Measurements from ENCODE around the gene FMN1.

Gene FMN1

GRCh38 chr15:32998182-32998581, 196.3 kb downstream of the FMN1 start:
- TF ChIP-seq, protein P1, sequence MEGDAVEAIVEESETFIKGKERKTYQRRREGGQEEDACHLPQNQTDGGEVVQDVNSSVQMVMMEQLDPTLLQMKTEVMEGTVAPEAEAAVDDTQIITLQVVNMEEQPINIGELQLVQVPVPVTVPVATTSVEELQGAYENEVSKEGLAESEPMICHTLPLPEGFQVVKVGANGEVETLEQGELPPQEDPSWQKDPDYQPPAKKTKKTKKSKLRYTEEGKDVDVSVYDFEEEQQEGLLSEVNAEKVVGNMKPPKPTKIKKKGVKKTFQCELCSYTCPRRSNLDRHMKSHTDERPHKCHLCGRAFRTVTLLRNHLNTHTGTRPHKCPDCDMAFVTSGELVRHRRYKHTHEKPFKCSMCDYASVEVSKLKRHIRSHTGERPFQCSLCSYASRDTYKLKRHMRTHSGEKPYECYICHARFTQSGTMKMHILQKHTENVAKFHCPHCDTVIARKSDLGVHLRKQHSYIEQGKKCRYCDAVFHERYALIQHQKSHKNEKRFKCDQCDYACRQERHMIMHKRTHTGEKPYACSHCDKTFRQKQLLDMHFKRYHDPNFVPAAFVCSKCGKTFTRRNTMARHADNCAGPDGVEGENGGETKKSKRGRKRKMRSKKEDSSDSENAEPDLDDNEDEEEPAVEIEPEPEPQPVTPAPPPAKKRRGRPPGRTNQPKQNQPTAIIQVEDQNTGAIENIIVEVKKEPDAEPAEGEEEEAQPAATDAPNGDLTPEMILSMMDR (IDR thresholded peaks at IDR 0.05; ENCODE audit: borderline replicate concordance, control extremely low read depth, extremely low read depth, insufficient read depth, missing control alignments), result no peak
- in situ Hi-C loops (cut with MboI; ENCODE audit: low sequenced_read_pairs, unreplicated experiment), result loop anchor here (10.0 to 25.0 kb wide), 2 partner anchors 153 to 336 kb away; no protein-coding TSS in a partner anchor
- DNase-seq (ENCODE audit: low spot score), result no peak

GRCh38 chr15:32994810-32995424, 199.6 kb downstream of the FMN1 start:
- in situ Hi-C loops (cut with MboI; ENCODE audit: low sequenced_read_pairs, unreplicated experiment), result loop anchor here (10.0 to 25.0 kb wide), 2 partner anchors 150 to 333 kb away; no protein-coding TSS in a partner anchor
- TF ChIP-seq, protein P1 (IDR thresholded peaks at IDR 0.05; ENCODE audit: borderline replicate concordance, control extremely low read depth, extremely low read depth, insufficient read depth, missing control alignments), result no peak
- peak; percentile 24 for DNase-seq (ENCODE audit: low spot score)

DNA sequence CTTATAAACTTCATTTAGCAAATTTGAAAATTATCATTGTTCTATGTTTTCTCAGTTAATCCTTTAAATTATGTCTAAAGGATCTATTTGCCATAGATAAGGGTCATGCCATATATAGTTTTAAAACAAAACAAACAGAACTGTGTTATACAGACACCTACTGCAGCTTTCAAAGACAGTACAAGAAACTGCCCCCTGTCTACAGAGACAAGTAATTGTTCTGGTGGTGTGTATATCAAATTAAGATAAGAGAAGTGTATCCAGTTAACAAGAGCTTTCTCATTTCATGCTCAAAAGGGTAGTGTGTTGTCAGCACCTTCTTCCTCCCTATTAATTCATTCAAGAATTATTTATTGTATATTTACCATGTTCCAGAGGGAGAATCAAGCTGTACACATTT, 201.2 kb downstream of the FMN1 start:
- DNase-seq (ENCODE audit: low spot score), result no peak
- in situ Hi-C loops (cut with MboI; ENCODE audit: low sequenced_read_pairs, unreplicated experiment), result loop anchor here (10.0 to 25.0 kb wide), 2 partner anchors 148 to 331 kb away; no protein-coding TSS in a partner anchor
- TF ChIP-seq, protein P1 (IDR thresholded peaks at IDR 0.05; ENCODE audit: borderline replicate concordance, control extremely low read depth, extremely low read depth, insufficient read depth, missing control alignments), result no peak

GRCh38 chr15:32991619-32992111, 202.8 kb downstream of the FMN1 start:
- TF ChIP-seq, protein P1 (IDR thresholded peaks at IDR 0.05; ENCODE audit: borderline replicate concordance, control extremely low read depth, extremely low read depth, insufficient read depth, missing control alignments), result no peak
- in situ Hi-C loops (cut with MboI; ENCODE audit: low sequenced_read_pairs, unreplicated experiment), result loop anchor here (10.0 to 25.0 kb wide), 2 partner anchors 147 to 329 kb away; no protein-coding TSS in a partner anchor
- no peak for DNase-seq (ENCODE audit: low spot score)

DNA sequence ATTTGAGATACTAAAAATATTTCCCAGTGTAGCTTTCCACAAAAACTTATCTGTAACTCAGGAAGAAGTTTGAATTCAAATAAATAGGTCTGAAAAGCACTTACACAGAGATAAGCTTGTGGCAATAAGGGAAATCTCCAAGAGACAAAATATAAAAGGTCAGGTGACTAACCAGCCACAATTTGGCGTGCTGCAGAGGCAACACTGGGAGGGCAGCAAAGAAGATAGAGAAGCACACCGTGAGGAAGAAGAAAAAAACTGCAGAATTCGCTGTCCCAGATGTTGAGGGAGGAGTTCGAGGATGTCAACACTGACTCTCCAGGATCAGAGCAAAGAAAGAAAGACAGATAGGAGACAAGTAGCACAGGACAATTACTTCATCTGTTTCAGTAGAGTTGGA, 204.4 kb downstream of the FMN1 start:
- TF ChIP-seq, protein P1 (IDR thresholded peaks at IDR 0.05; ENCODE audit: borderline replicate concordance, control extremely low read depth, extremely low read depth, insufficient read depth, missing control alignments), result no peak
- no peak for DNase-seq (ENCODE audit: low spot score)
- in situ Hi-C loops (cut with MboI; ENCODE audit: low sequenced_read_pairs, unreplicated experiment), result loop anchor here (10.0 to 25.0 kb wide), 2 partner anchors 145 to 328 kb away; no protein-coding TSS in a partner anchor

DNA sequence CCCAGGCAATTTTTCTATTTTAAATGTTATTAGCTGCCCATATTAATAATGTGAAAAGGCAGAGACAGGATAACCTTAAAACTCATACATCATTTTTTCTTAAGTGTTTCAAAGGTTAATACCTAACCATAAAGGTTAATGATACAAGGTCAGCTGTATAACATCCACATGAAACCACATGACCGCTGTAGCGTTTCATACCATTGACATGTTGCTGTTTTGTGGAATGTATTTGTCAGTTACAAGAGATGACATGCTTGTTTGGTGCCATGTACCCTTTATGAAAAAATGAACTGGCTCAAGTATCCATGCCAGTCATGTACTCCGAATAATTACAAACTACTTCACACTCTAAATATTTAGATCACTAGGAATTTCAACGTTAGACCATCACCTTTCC, 207.4 kb downstream of the FMN1 start:
- DNase-seq (ENCODE audit: low spot score), result no peak
- TF ChIP-seq, protein P1 (IDR thresholded peaks at IDR 0.05; ENCODE audit: borderline replicate concordance, control extremely low read depth, extremely low read depth, insufficient read depth, missing control alignments), result no peak
- in situ Hi-C loops (cut with MboI; ENCODE audit: low sequenced_read_pairs, unreplicated experiment), result loop anchor here (25.0 kb wide), 1 partner anchor 325 kb away; no protein-coding TSS in a partner anchor
